Measurements from ENCODE around the gene TPSB2.
"Not testable (repeated sequence)": the region's sequence is repeated elsewhere in the genome, so short reads cannot be mapped to it uniquely, and the experiment has no call there.

The TPSB2 gene

DNA sequence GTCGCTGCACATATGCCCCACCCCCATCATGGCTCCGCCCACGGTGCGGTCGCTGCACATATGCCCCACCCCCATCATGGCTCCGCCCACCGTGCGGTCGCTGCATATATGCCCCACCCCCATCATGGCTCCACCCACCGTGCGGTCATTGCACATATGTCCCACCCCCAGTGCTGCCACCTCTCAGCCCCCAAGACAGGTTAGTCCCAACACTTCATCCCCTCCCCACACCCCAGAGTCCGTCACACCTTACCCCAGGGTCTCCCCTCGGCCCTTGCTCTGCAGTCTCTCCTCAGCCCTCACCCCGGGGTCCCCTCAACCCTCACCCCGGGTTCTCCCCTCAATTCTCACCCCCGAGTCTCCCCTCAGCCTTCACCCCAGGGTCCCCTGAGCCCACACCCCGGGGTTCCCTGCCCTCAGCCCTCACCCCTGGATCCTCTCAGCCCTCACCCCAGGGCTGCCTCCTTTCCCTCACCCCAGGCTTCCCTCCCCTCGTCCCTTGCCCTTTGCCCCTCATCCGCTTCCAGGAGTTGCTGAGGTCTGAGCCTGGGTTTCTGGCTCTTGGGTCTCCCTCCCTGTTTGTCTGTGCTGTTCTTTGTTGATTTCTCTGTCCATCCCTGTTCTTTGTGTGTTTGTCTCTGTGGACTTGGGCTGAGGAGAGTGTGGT lies 30.5 kb downstream of the TPSB2 start:
- Mint-ChIP-seq H3K36me3 (no peaks in the 10 kb centered on the region), H3K27me3 (peaks cover 1% of the 10 kb centered on the region), H3K4me3 (no peak overlapping the region), H3K4me1 (peaks cover 3% of the 10 kb centered on the region), H3K27ac (no peak overlapping the region), H3K9me3 (peaks cover 4% of the 10 kb centered on the region)
- DNase-seq (ENCODE audit: low spot score in 2 of 2) (no peak), ATAC-seq (ENCODE audit: low read depth) (no peak)

DNA sequence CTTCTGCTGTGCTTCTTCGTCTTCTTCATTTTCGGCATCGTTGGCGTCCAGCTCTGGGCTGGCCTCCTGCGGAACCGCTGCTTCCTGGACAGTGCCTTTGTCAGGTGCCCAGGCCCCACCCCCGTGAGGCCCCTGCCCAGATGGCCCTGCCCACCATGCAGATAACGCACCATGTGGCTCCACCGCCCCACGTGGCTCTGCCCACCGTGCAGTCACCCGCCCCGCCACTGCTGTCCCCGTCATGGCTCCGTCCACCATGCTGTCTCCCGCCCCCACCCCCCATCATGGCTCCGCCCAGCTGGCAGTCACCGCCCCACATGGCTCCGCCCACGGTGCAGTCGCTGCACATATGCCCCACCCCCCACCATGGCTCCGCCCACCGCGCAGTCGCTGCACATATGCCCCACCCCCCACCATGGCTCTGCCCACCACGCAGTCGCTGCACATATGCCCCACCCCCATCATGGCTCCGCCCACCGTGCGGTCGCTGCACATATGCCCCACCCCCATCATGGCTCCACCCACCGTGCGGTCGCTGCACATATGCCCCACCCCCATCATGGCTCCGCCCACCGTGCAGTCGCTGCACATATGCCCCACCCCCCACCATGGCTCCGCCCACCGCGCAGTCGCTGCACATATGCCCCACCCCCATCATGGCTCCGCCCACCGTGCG lies 31.2 kb downstream of the TPSB2 start:
- not testable (repeated sequence) for ATAC-seq (ENCODE audit: low read depth); H3K4me1 Mint-ChIP-seq; H3K4me3 Mint-ChIP-seq; DNase-seq (ENCODE audit: low spot score in 2 of 2); H3K9me3 Mint-ChIP-seq; H3K27me3 Mint-ChIP-seq; H3K27ac Mint-ChIP-seq; H3K36me3 Mint-ChIP-seq

DNA sequence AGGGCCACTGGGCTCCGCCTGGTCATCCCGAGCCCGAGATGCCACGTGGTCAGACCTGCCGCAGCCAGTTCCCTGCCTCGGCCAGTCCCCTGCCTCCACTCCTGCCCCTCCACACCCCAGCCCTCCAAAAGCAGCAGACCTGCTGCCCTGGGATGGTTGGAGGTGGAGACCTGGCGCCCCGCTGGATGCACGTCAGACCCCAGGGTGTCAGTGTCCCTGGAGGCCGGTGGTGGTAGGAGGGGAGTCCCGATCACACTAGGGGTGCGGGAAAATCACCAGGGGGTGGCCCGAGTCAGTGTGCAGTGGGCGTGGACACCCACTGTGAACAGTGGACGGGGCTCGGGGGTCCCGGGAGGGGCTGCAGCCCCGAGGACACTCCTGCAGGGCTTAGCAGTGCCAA lies 31.8 kb downstream of the TPSB2 start:
- Mint-ChIP-seq H3K9me3 (peaks cover 4% of the 10 kb centered on the region), H3K4me3 (no peak overlapping the region), H3K27ac (no peak overlapping the region), H3K4me1 (peaks cover 3% of the 10 kb centered on the region), H3K36me3 (no peaks in the 10 kb centered on the region), H3K27me3 (peaks cover 2% of the 10 kb centered on the region)
- DNase-seq (ENCODE audit: low spot score in 2 of 2) (no peak), ATAC-seq (ENCODE audit: low read depth) (no peak)

DNA sequence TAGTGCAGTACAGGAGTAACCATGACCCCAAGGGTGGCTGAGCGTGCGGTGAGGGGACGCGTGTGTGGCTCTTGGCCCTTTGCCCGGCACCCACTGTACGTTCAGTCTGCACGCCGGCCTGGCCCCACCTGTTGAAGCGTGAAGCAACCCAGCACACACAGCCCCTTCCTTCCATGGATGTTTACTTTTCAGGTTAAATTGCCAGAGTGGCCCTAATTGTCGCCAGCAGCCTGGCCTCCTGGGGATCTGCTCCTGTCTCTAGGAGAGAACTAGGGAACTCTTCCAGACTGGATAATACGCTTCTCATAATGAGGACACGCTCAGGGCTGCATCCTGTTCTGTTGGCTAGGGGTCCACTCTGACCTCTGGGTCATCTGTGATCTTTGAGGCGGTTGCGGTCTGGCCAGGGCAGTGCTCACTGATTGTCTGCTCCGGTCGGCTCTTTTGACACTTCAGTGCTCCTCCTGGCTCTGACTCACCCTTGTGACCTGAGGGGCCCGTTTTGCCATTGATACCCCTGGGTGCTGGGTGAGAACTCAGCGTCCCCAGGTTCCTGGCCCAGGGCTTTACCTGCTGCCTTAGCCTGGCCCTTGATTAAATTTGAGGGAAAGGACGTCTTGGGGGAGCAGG lies 32.6 kb downstream of the TPSB2 start:
- peaks cover 3% of the 10 kb centered on the region for H3K4me1 Mint-ChIP-seq
- peaks cover 4% of the 10 kb centered on the region for H3K9me3 Mint-ChIP-seq
- H3K27me3 Mint-ChIP-seq, result peaks cover 2% of the 10 kb centered on the region
- no peak for DNase-seq (ENCODE audit: low spot score in 2 of 2)
- no peak overlapping the region for H3K27ac Mint-ChIP-seq
- no peak for ATAC-seq (ENCODE audit: low read depth)
- H3K36me3 Mint-ChIP-seq, result no peaks in the 10 kb centered on the region
- H3K4me3 Mint-ChIP-seq, result no peak overlapping the region

DNA sequence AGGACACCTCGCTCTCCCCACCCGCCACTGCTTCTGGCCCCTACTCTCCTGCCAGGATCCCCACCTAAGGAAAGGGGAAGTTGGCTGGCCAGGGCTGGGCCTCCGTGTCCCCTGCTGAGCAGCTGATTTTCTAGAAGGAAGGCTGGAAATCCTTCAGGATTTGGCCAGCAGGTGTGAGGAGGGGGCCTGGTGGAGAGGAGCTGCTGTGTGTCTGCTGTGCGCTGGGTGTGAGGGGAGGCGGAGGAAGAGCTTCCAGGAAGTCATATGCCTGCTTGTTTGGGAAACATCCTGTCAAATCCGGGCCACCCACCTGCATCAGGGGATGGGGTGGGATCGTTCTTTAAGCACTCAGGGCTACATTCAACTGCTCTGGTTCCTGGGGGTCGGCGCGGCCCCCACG lies 33.5 kb downstream of the TPSB2 start:
- DNase-seq (ENCODE audit: low spot score in 2 of 2) (no peak), ATAC-seq (ENCODE audit: low read depth) (no peak)
- Mint-ChIP-seq H3K9me3 (peaks cover 4% of the 10 kb centered on the region), H3K4me1 (peaks cover 3% of the 10 kb centered on the region), H3K27ac (no peak overlapping the region), H3K36me3 (no peaks in the 10 kb centered on the region), H3K27me3 (peaks cover 2% of the 10 kb centered on the region), H3K4me3 (no peak overlapping the region)

DNA sequence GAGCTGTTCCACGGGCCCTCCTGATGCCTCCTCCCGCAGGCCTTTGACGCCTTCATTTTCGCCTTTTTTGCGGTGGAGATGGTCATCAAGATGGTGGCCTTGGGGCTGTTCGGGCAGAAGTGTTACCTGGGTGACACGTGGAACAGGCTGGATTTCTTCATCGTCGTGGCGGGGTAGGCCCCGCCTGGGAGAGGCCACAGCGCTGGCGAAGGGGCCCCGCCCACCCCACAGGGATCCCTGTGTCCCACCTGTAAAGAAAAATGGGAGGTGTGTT lies 34.7 kb downstream of the TPSB2 start:
- DNase-seq (ENCODE audit: low spot score in 2 of 2) (no peak), ATAC-seq (ENCODE audit: low read depth) (no peak)
- peaks cover 3% of the 10 kb centered on the region for H3K4me1 Mint-ChIP-seq
- H3K27ac Mint-ChIP-seq, result no peak overlapping the region
- no peaks in the 10 kb centered on the region for H3K36me3 Mint-ChIP-seq
- no peak overlapping the region for H3K4me3 Mint-ChIP-seq
- peaks cover 4% of the 10 kb centered on the region for H3K9me3 Mint-ChIP-seq
- H3K27me3 Mint-ChIP-seq, result peaks cover 2% of the 10 kb centered on the region

DNA sequence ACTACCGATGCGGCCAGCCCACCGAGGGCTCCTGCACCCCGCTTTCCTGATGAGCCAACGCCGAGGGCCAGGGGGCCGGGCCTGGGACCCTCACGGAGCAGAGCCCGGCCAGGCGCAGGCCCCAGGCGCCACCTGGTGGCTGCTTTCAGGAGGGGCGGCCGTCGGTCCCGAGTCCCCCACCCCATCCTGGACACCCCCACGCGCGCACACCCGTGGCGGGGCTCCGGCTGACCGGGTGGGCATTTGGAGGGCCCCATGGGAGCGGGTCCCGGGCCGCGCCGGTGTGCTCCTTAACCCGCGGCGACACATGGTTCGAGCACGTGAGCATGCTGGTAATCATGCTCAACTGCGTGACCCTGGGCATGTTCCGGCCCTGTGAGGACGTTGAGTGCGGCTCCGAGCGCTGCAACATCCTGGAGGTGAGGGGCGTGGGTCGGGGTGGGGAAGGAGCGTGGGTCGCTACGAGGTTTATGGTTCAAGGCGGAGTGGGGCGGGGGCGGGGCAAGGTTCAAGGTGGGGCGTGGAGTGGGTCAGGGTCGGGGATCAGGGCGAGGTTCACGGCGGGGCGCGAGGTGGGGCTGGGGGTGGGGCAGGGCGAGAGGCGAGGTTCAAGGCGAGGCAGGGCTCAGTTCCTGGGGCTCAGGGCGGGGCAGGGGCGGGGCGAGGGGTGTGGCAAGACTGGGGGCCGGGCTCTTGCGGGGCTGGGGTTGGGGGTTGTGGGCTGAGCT lies 35.2 kb downstream of the TPSB2 start:
- Mint-ChIP-seq H3K4me1 (peaks cover 2% of the 10 kb centered on the region), H3K9me3 (peaks cover 2% of the 10 kb centered on the region), H3K27me3 (peaks cover 2% of the 10 kb centered on the region), H3K4me3 (no peak overlapping the region), H3K36me3 (no peaks in the 10 kb centered on the region), H3K27ac (no peak overlapping the region)
- peak in 1 of 2 donors; percentile 34 for DNase-seq (ENCODE audit: low spot score in 2 of 2)
- ATAC-seq (ENCODE audit: low read depth), result no peak

DNA sequence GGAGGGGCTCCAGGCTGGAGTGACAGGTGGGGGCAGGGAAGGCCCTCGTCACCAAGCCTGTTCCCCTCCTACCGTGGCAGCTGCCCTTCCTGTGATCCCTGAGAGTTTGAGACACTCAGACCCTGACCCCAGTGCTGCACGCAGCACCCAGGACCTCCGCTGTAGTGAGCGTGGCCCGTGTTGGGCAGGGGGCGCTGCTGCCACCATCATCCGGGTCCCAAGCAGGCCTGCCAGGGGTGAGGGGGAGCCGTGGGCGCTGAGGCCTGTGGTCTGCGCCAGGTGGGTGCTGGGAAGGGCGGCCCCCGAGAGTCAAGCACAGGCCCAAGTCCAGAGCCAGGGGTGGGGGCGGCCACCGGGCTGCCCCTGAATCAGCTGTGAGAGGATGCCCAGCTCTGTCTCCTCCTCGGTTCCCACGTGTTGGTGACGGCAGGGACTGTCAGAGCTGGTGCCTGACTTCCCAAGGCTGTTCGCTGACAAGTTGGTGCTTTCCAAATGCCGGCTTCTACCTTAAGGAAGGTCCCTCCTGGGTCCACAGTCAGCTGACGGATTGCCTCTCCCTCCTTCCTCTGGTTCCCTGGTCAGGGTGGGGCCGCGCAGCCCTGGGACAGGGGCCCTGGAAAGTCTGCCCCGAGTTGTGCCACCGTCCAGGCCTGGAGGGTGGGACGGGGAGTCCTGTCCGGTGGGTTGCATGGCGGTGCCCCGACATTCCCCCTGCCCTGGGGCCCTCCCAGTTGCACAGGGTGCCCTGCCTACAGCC lies 36.0 kb downstream of the TPSB2 start:
- H3K27me3 Mint-ChIP-seq, result peaks cover 3% of the 10 kb centered on the region
- DNase-seq (ENCODE audit: low spot score in 2 of 2) (no peak), ATAC-seq (ENCODE audit: low read depth) (no peak)
- no peak overlapping the region for H3K4me3 Mint-ChIP-seq
- H3K36me3 Mint-ChIP-seq, result no peaks in the 10 kb centered on the region
- H3K4me1 Mint-ChIP-seq, result no peaks in the 10 kb centered on the region
- H3K9me3 Mint-ChIP-seq, result no peaks in the 10 kb centered on the region
- H3K27ac Mint-ChIP-seq, result no peak overlapping the region

DNA sequence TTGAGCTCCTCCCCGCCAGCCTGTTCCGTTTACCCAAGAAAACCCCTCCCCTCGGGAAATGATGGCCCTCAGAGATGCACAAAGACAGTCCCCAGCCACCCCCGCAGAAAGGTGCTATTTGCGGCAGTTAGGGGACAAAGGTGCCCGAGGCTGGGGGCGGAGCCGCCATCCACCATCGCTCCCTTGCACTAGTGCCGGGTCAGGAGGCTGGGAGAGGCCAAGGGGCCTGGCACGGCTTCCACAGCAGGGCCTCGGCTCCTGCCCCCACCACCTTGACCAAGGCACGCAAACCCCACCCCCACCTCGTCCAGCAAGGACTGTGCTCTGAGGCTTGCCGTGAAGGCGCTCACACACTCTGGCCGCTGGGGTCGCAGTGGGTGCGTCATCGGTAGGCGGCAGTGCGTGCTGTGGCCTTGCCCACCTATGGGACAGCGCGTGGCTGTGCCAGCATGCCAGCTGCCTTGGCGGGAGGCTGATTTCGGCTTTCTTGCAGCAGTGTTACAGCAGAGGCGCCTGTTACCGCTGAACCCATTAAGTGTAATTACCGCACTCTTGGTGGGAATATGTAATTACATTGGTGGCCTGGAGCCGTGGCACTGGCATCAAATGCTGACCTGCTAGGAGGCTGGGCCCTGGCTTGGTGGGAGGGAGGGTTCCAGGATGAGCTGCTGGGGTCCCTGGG lies 36.7 kb downstream of the TPSB2 start:
- ATAC-seq (ENCODE audit: low read depth) (no peak), DNase-seq (ENCODE audit: low spot score in 2 of 2) (no peak)
- Mint-ChIP-seq H3K4me1 (no peaks in the 10 kb centered on the region), H3K27me3 (peaks cover 3% of the 10 kb centered on the region), H3K36me3 (no peaks in the 10 kb centered on the region), H3K4me3 (no peak overlapping the region), H3K9me3 (no peaks in the 10 kb centered on the region), H3K27ac (no peak overlapping the region)

DNA sequence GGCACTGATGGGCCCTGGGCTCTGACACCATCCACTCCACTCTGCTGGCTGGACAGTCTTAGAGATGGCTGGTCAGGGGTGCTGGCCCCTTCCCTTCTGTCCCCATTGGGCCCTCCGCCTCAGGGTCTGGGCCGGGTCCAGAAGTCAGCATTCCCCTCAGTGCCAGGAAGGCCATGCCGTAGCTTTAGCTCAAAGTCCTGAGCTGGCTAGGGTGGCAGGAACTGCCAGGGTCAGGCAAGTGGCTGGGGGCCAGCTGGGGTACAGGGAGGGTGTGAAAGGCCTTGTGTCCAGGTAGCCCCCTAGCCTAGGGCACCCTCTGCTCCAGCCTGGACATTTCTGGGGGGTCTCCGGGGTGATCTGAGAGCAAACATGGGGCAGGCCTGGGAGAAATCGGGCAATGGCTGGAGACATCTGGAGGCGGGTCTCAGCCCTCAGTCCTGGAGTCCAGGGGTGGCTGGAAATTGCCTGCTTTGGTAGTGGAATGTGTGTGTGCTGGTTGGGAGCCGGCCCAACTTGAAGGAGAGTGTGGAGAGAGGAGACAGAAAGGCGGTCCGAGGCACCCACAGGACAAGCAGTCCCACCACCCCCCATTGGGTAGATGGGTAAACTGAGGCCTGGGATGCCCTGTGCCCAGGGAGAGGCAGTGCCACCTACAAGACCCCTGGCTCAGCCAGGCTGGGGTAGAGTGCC lies 37.5 kb downstream of the TPSB2 start:
- H3K27me3 Mint-ChIP-seq, result peaks cover 5% of the 10 kb centered on the region
- H3K27ac Mint-ChIP-seq, result no peak overlapping the region
- no peaks in the 10 kb centered on the region for H3K9me3 Mint-ChIP-seq
- DNase-seq (ENCODE audit: low spot score in 2 of 2), result no peak
- H3K36me3 Mint-ChIP-seq, result no peaks in the 10 kb centered on the region
- no peak for ATAC-seq (ENCODE audit: low read depth)
- H3K4me1 Mint-ChIP-seq, result no peaks in the 10 kb centered on the region
- H3K4me3 Mint-ChIP-seq, result no peak overlapping the region

DNA sequence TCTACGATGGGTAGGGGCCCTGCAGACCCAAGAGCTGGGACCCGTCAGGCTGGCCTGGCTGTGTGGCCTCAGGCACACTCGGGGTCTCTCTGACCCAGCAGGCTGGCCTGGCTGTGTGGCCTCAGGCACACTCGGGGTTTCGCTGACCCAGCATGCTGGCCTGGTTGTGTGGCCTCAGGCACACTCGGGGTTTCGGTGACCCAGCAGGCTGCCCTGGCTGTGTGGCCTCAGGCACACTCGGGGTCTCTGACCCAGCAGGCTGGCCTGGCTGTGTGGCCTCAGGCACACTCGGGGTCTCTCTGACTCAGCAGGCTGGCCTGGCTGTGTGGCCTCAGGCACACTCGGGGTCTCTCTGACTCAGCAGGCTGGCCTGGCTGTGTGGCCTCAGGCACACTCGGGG lies 39.2 kb downstream of the TPSB2 start:
- not testable (repeated sequence) for H3K4me3 Mint-ChIP-seq; H3K27me3 Mint-ChIP-seq; H3K9me3 Mint-ChIP-seq; DNase-seq (ENCODE audit: low spot score in 2 of 2); H3K27ac Mint-ChIP-seq; ATAC-seq (ENCODE audit: low read depth); H3K36me3 Mint-ChIP-seq; H3K4me1 Mint-ChIP-seq

DNA sequence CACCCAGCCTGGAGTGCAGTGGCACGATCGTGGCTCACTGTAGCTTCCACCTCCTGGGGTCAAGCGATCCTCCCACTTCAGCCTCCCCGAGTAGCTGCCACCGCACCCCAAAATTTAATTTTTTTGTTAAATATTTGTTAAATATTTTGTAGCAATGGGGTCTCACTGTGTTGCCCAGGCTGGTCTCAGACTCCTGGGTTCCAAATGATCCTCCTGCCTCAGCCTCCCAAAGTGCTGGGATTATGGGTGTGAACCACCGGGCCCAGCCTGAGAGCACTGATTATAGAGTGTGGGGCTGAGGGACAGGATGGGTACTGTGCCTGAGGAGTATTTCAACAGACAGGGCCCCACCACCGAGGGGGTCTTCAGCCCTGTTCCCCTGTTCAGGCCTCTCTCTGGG lies 40.5 kb downstream of the TPSB2 start:
- Mint-ChIP-seq H3K9me3 (no peaks in the 10 kb centered on the region), H3K27ac (no peak overlapping the region), H3K4me3 (no peak overlapping the region), H3K4me1 (no peaks in the 10 kb centered on the region), H3K27me3 (peaks cover 5% of the 10 kb centered on the region), H3K36me3 (no peaks in the 10 kb centered on the region)
- no peak for DNase-seq (ENCODE audit: low spot score in 2 of 2)
- no peak for ATAC-seq (ENCODE audit: low read depth)

All from memory B cell (primary cell).